HCT116 (cell line): Measurements from ENCODE around the gene XYLT1. TPM values are rescaled to one million over a fixed set of nuclear protein-coding genes. Genes with fewer than 3 reads are reported as not detected.

Experiments used
- ATAC-seq: fragments of 200-7000 bp; cut with Tn5 transposase; 2 replicates; pipeline ENCODE4 v1.9.1; 2020; ENCODE audit warnings: mild to moderate bottlenecking, moderate library complexity
- BruUV-seq: library from RNA; stranded (reverse); fragments of 400-500 nt; replicated peaks from 2 replicates; lab custom pipeline; 2021; lab: Mats Ljungman, UMichigan
- CTCF ChIA-PET: fragments of 300-600 bp; sonication (Branson Sonifier 250); formaldehyde crosslinking; loops from one replicate; lab custom pipeline; 2021; ENCODE audit warnings: antibody characterized with exemption; lab: Charles Lee
- POLR2A ChIA-PET: fragments of 300-600, 350-600 bp; sonication (Branson Sonifier 250); formaldehyde crosslinking; loops from one replicate; lab custom pipeline; 2021; ENCODE audit warnings: antibody characterized with exemption; lab: Charles Lee
- RAD21 ChIA-PET, 2 experiments: fragments of 300-600 bp; sonication (Branson Sonifier 250); formaldehyde crosslinking; loops; one replicate each; lab custom pipeline; 2023; ENCODE audit warnings: low total read pairs in 2 of 2; ENCODE audit not compliant: uncharacterized antibody in 2 of 2, unreplicated experiment in 2 of 2, low non-redundant PET in 1 of 2; lab: Charles Lee
- DNase-seq: peaks from one replicate; pipeline ENCODE4 v3.0.0-alpha.2; 2010; ENCODE audit warnings: low read depth, low spot score
- H2AFZ ChIP-seq: fragments of 200-600 bp; shearing (Covaris generic), sonication (generic); 2 replicates; pipeline ENCODE4 v1.6.1; 2017; ENCODE audit warnings: low read depth, mixed run types, mixed read lengths, antibody characterized with exemption, low read length; ENCODE audit not compliant: poor library complexity, severe bottlenecking
- H3K27ac ChIP-seq: 2 replicates; pipeline ENCODE4 v1.5.1; 2012; ENCODE audit warnings: low read depth, low read length
- H3K27me3 ChIP-seq: fragments of 200-600 bp; sonication (generic); 2 replicates; pipeline ENCODE4 v1.6.1; 2016; ENCODE audit warnings: mixed run types, low read length, mixed read lengths; ENCODE audit not compliant: insufficient read depth
- H3K36me3 ChIP-seq, 2 experiments: fragments of 200-500 bp in 1 of 2; fragments of 200-600 bp in 1 of 2; sonication (Bioruptor generic) in 1 of 2; sonication (generic) in 1 of 2; 2 replicates each; pipeline versions ENCODE4 v1.5.1 to v1.6.1; 2014 to 2016; ENCODE audit warnings: low read length in 2 of 2, inconsistent platforms in 1 of 2, mixed read lengths in 1 of 2, mixed run types in 1 of 2; ENCODE audit not compliant: insufficient read depth in 2 of 2, control insufficient read depth in 1 of 2
- H3K4me1 ChIP-seq, 2 experiments: fragments of 200-600 bp in 1 of 2; sonication (generic) in 1 of 2; 2 replicates each; pipeline versions ENCODE4 v1.5.1 to v1.6.1; 2012 to 2017; ENCODE audit warnings: low read length in 2 of 2, inconsistent platforms in 1 of 2, mild to moderate bottlenecking in 1 of 2, mixed read lengths in 1 of 2, mixed run types in 1 of 2, moderate library complexity in 1 of 2; ENCODE audit not compliant: insufficient read depth in 2 of 2, control insufficient read depth in 1 of 2
- H3K4me2 ChIP-seq: fragments of 200-600 bp; sonication (generic); 2 replicates; pipeline ENCODE4 v1.6.1; 2017; ENCODE audit warnings: mixed run types, low read length, mixed read lengths
- H3K4me3 ChIP-seq, 2 experiments: fragments of 200-600 bp in 1 of 2; sonication (generic) in 1 of 2; replicated peaks in 1 of 2; 2 replicates each; pipeline ENCODE4 v1.5.1; 2011 to 2016; ENCODE audit warnings: low read length in 2 of 2, control low read depth in 1 of 2, low read depth in 1 of 2, mild to moderate bottlenecking in 1 of 2, mixed read lengths in 1 of 2, mixed run types in 1 of 2
- H3K79me2 ChIP-seq: fragments of 200-600 bp; sonication (generic); 2 replicates; pipeline ENCODE4 v1.6.1; 2017; ENCODE audit warnings: mild to moderate bottlenecking, mixed run types, low read length, moderate library complexity, mixed read lengths; ENCODE audit not compliant: insufficient read depth
- H3K9ac ChIP-seq: fragments of 200-600 bp; sonication (generic); 2 replicates; pipeline ENCODE4 v1.6.1; 2016; ENCODE audit warnings: low read length, mixed read lengths
- H3K9me2 ChIP-seq: fragments of 200-600 bp; sonication (generic), shearing (Covaris generic); 2 replicates; pipeline ENCODE4 v1.6.1; 2017; ENCODE audit warnings: mixed run types, mild to moderate bottlenecking, moderate library complexity; ENCODE audit not compliant: insufficient read depth
- H3K9me3 ChIP-seq, 2 experiments: fragments of 200-500 bp in 1 of 2; fragments of 200-600 bp in 1 of 2; sonication (Bioruptor generic) in 1 of 2; sonication (generic) in 1 of 2; 2 replicates each; pipeline ENCODE4 v1.6.1; 2014 to 2017; ENCODE audit warnings: low read length in 2 of 2, mixed read lengths in 2 of 2, inconsistent platforms in 1 of 2, low read depth in 1 of 2, mild to moderate bottlenecking in 1 of 2, mixed run types in 1 of 2, moderate library complexity in 1 of 2; ENCODE audit not compliant: control insufficient read depth in 1 of 2, insufficient read depth in 1 of 2
- H4K20me1 ChIP-seq: fragments of 200-600 bp; sonication (generic), shearing (Covaris generic); 2 replicates; pipeline ENCODE4 v1.6.1; 2017; ENCODE audit warnings: mixed run types, mild to moderate bottlenecking, moderate library complexity; ENCODE audit not compliant: insufficient read depth
- EZH2 ChIP-seq: fragments of 200-600 bp; sonication (generic); IDR thresholded peaks from 2 replicates; pipeline ENCODE4 v1.6.1; 2017; ENCODE audit warnings: antibody characterized with exemption, mixed run types
- FOSL1 ChIP-seq: IDR thresholded peaks from 2 replicates; pipeline ENCODE4 v1.6.1; 2012; ENCODE audit warnings: low read depth
- JUND ChIP-seq: IDR thresholded peaks from 2 replicates; pipeline ENCODE4 v1.6.1; 2012
- SIN3A ChIP-seq: IDR thresholded peaks from 2 replicates; pipeline ENCODE4 v1.6.1; 2012; ENCODE audit warnings: low read depth
- TCF7L2 ChIP-seq: IDR thresholded peaks from 2 replicates; pipeline ENCODE4 v1.7.0; 2011; ENCODE audit warnings: borderline replicate concordance, inconsistent platforms; ENCODE audit not compliant: insufficient read depth, insufficient read length; ENCODE audit errors: extremely low read depth
- intact Hi-C: fragments of 100-400 bp; cut with micrococcal nuclease; formaldehyde crosslinking; loops from 2 replicates; pipeline ENCODE4 v1.10.0; 2022
- total RNA-seq: library from RNA; stranded (reverse); gene quantifications from one replicate; pipeline ENCODE4 v1.2.1, GENCODE V29; 2021; ENCODE audit not compliant: unreplicated experiment
- TF ChIP-seq, protein P1 (sequence below), 3 experiments: fragments of 200-600 bp in 1 of 3; sonication (generic) in 1 of 3; IDR thresholded peaks in 2 of 3; conservative IDR thresholded peaks in 1 of 3; 2 replicates each; pipeline ENCODE4 v1.5.1; 2012 to 2017; ENCODE audit warnings: low read depth in 2 of 3, low read length in 2 of 3, antibody characterized with exemption in 1 of 3, borderline replicate concordance in 1 of 3, control low read depth in 1 of 3, mild to moderate bottlenecking in 1 of 3, mixed read lengths in 1 of 3, mixed run types in 1 of 3, moderate library complexity in 1 of 3; ENCODE audit not compliant: insufficient read depth in 1 of 3
- TF ChIP-seq, protein P2 (sequence below): IDR thresholded peaks from 2 replicates; pipeline ENCODE4 v1.6.1; 2012; ENCODE audit warnings: low read depth

Gene XYLT1
- total RNA-seq, 1 experiment from 2014 or later: 4.5 TPM

DNA sequence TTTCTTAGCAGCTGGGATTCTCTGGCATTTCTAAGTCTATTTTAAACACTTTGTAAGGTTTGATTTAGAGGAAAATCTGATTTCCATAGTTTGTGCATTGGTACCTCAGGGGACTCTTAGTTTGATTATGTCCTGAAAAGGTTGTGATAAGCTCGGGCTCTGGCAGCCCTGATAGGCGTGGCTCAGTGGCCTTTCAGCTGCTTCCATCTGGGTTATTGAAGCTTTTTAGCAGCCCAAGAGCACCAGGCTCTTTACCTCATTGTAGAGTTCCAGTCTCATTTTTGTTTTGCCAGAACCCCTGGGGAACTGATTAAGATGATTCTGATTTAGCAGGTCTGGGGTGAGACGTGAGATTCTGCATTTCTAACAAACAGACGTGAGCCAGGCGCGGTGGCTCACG is 412.3 kb downstream of the XYLT1 start:
- POLR2A ChIA-PET: no interaction called here
- RAD21 ChIA-PET: no interaction called here
- H3K4me2 ChIP-seq: no peak overlapping the region

More for the DNA sequence above, 412.3 kb downstream of the XYLT1 start:
- Histone ChIP-seq H3K27me3 (peaks cover 14% of the 10 kb centered on the region), H3K4me3 (no peak overlapping the region), H2AFZ (no peak overlapping the region), H3K27ac (no peak overlapping the region), H3K9me3 (no peaks in the 10 kb centered on the region), H3K36me3 (no peaks in the 10 kb centered on the region), H3K9me2 (no peaks in the 10 kb centered on the region)
- intact Hi-C loops: no loop called here
- CTCF ChIA-PET: no interaction called here
- DNase-seq: no peak
- no peak for TF ChIP-seq JUND
- TF ChIP-seq SIN3A: no peak
- TF ChIP-seq, protein P1, sequence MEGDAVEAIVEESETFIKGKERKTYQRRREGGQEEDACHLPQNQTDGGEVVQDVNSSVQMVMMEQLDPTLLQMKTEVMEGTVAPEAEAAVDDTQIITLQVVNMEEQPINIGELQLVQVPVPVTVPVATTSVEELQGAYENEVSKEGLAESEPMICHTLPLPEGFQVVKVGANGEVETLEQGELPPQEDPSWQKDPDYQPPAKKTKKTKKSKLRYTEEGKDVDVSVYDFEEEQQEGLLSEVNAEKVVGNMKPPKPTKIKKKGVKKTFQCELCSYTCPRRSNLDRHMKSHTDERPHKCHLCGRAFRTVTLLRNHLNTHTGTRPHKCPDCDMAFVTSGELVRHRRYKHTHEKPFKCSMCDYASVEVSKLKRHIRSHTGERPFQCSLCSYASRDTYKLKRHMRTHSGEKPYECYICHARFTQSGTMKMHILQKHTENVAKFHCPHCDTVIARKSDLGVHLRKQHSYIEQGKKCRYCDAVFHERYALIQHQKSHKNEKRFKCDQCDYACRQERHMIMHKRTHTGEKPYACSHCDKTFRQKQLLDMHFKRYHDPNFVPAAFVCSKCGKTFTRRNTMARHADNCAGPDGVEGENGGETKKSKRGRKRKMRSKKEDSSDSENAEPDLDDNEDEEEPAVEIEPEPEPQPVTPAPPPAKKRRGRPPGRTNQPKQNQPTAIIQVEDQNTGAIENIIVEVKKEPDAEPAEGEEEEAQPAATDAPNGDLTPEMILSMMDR (IDR thresholded peaks at IDR 0.05 in 2 of 3, conservative IDR thresholded peaks at IDR 0.05 in 1 of 3; ENCODE audit: borderline replicate concordance in 1 of 3, insufficient read depth in 1 of 3, low read depth in 2 of 3, low read length in 2 of 3): no peak
- no peak for TF ChIP-seq TCF7L2
- TF ChIP-seq FOSL1: no peak
- TF ChIP-seq, protein P2, sequence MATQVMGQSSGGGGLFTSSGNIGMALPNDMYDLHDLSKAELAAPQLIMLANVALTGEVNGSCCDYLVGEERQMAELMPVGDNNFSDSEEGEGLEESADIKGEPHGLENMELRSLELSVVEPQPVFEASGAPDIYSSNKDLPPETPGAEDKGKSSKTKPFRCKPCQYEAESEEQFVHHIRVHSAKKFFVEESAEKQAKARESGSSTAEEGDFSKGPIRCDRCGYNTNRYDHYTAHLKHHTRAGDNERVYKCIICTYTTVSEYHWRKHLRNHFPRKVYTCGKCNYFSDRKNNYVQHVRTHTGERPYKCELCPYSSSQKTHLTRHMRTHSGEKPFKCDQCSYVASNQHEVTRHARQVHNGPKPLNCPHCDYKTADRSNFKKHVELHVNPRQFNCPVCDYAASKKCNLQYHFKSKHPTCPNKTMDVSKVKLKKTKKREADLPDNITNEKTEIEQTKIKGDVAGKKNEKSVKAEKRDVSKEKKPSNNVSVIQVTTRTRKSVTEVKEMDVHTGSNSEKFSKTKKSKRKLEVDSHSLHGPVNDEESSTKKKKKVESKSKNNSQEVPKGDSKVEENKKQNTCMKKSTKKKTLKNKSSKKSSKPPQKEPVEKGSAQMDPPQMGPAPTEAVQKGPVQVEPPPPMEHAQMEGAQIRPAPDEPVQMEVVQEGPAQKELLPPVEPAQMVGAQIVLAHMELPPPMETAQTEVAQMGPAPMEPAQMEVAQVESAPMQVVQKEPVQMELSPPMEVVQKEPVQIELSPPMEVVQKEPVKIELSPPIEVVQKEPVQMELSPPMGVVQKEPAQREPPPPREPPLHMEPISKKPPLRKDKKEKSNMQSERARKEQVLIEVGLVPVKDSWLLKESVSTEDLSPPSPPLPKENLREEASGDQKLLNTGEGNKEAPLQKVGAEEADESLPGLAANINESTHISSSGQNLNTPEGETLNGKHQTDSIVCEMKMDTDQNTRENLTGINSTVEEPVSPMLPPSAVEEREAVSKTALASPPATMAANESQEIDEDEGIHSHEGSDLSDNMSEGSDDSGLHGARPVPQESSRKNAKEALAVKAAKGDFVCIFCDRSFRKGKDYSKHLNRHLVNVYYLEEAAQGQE: no peak
- no peak for TF ChIP-seq EZH2
- TF ChIP-seq, all 23 proteins: peak for 0
- Histone ChIP-seq H3K79me2 (no peaks in the 10 kb centered on the region), H3K4me1 (no peaks in the 10 kb centered on the region), H3K9ac (no peak overlapping the region), H4K20me1 (no peaks in the 10 kb centered on the region)
- ATAC-seq: no peak
- BruUV-seq: no TSS peak
